Activated CD4-positive, alpha-beta T cell treated with anti-CD3 and anti-CD28 coated beads, Interleukin-2, amount 10 ng/mL, durations not matched to agents 7 days and 5 days (primary cell): ENCODE results near the gene SLC39A12. TPM values are rescaled to one million over a fixed set of nuclear protein-coding genes. Genes with fewer than 3 reads are reported as not detected.
"Not testable (repeated sequence)": the region's sequence is repeated elsewhere in the genome, so short reads cannot be mapped to it uniquely, and the experiment has no call there.

Source experiments
- CTCF ChIA-PET: fragments of 350-600 bp; sonication (Branson Sonifier 250); formaldehyde crosslinking; loops from one replicate; lab custom pipeline; 2021; ENCODE audit warnings: antibody characterized with exemption; lab: Charles Lee
- POLR2A ChIA-PET: fragments of 350-600 bp; sonication (Branson Sonifier 250); formaldehyde crosslinking; loops from one replicate; lab custom pipeline; 2021; ENCODE audit warnings: antibody characterized with exemption; lab: Charles Lee
- DNase-seq: peaks from one replicate; pipeline ENCODE4 v3.0.0-alpha.2; 2020
- H3K27ac Mint-ChIP-seq: one replicate; pipeline ENCODE4 v1.8.0; 2021; ENCODE audit warnings: mild to moderate bottlenecking, moderate library complexity, mixed read lengths
- H3K27me3 Mint-ChIP-seq: one replicate; pipeline ENCODE4 v1.8.0; 2021; ENCODE audit warnings: mixed read lengths
- H3K36me3 Mint-ChIP-seq: one replicate; pipeline ENCODE4 v1.8.0; 2021; ENCODE audit warnings: low read depth, mixed read lengths
- H3K4me1 Mint-ChIP-seq: one replicate; pipeline ENCODE4 v1.8.0; 2021; ENCODE audit warnings: mixed read lengths
- H3K4me3 Mint-ChIP-seq: one replicate; pipeline ENCODE4 v1.8.0; 2021; ENCODE audit warnings: mild to moderate bottlenecking, moderate library complexity, mixed read lengths
- H3K9me3 Mint-ChIP-seq: one replicate; pipeline ENCODE4 v1.8.0; 2021; ENCODE audit warnings: mixed read lengths
- total RNA-seq, 2 experiments: library from RNA; stranded (reverse); gene quantifications; one replicate each; pipeline ENCODE4 v1.2.3, GENCODE V29; 2021

SLC39A12 gene
- total RNA-seq, 2 experiments from 2014 or later = not detected

GRCh38 chr10:17943033-17943745, 8.5 kb upstream of the SLC39A12 start:
- POLR2A ChIA-PET = no interaction called here

DNA sequence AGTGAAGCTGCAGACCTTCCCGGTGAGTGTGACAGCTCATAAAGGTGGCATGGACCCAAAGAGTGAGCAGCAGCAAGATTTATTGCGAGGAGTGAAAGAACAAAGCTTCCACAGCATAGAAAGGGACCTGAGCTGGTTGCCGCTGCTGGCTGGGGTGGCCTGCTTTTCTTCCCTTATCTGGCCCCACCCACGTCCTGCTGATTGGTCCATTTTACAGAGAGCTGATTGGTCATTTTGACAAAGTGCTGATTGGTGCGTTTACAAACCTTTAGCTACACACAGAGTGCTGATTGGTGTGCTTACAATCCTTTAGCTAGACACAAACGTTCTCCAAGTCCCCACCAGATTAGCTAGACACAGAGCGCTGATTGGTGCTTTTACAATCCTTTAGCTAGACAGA, 1.4 kb upstream of the SLC39A12 start:
- DNase-seq, H3K4me3 Mint-ChIP-seq, H3K27ac Mint-ChIP-seq, H3K27me3 Mint-ChIP-seq, H3K36me3 Mint-ChIP-seq, POLR2A ChIA-PET, H3K9me3 Mint-ChIP-seq, H3K4me1 Mint-ChIP-seq: not testable (repeated sequence)
- CTCF ChIA-PET = interaction anchor here (1.2 kb wide), 1 partner anchor 13 kb away, joined by 4 read pairs; no protein-coding TSS in a partner anchor

More at GRCh38 chr10:17943033-17943745, 8.5 kb upstream of the SLC39A12 start:
- DNase-seq = no peak
- no peak overlapping the region for H3K4me3 Mint-ChIP-seq
- CTCF ChIA-PET = no interaction called here
- H3K27ac Mint-ChIP-seq = no peak overlapping the region
- no peaks in the 10 kb centered on the region for H3K27me3 Mint-ChIP-seq
- no peaks in the 10 kb centered on the region for H3K9me3 Mint-ChIP-seq
- no peaks in the 10 kb centered on the region for H3K36me3 Mint-ChIP-seq
- no peaks in the 10 kb centered on the region for H3K4me1 Mint-ChIP-seq

- ChIA-PET POLR2A (no interaction called here), CTCF (interaction anchor here (1.2 kb wide), 1 partner anchor 12 kb away, joined by 4 read pairs; no protein-coding TSS in a partner anchor)
- Mint-ChIP-seq H3K4me1 (no peaks in the 10 kb centered on the region), H3K36me3 (no peaks in the 10 kb centered on the region), H3K27me3 (no peaks in the 10 kb centered on the region), H3K27ac (no peak overlapping the region), H3K9me3 (no peaks in the 10 kb centered on the region), H3K4me3 (no peak overlapping the region)
- DNase-seq = no peak
These were observed 992 bp upstream of the SLC39A12 start for GRCh38 chr10:17950726-17951125.

DNA sequence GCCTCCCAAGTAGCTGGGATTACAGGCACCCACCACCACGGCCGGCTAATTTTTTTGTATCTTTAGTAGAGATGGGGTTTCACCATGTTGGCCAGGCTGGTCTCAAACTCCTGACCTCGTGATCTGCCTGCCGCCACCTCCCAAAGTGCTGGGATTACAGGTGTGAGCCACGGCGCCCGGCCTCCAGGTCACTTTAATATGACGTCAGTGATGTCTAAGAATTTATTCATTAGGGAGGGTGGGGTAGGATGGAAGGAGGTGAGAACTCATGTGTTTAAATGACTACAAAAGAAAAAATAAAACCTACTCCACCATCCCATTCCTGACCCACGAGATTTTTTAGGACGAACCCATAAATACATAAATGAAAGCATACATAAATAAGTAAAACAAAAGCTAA, 2.7 kb downstream of the SLC39A12 start:
- H3K4me1 Mint-ChIP-seq, POLR2A ChIA-PET, H3K36me3 Mint-ChIP-seq, DNase-seq, H3K27ac Mint-ChIP-seq, H3K9me3 Mint-ChIP-seq, H3K27me3 Mint-ChIP-seq, H3K4me3 Mint-ChIP-seq, CTCF ChIA-PET: not testable (repeated sequence)

- POLR2A ChIA-PET = interaction anchor here (0.5 kb wide), 1 partner anchor 14 kb away, joined by 3 read pairs; no protein-coding TSS in a partner anchor
- CTCF ChIA-PET = no interaction called here
- Mint-ChIP-seq H3K4me3 (no peak overlapping the region), H3K27ac (no peak overlapping the region), H3K36me3 (no peaks in the 10 kb centered on the region), H3K4me1 (no peaks in the 10 kb centered on the region), H3K9me3 (no peaks in the 10 kb centered on the region), H3K27me3 (no peaks in the 10 kb centered on the region)
- no peak for DNase-seq
These were observed 3.1 kb downstream of the SLC39A12 start for GRCh38 chr10:17954861-17955260.

GRCh38 chr10:17958049-17958448, 6.3 kb downstream of the SLC39A12 start:
- Mint-ChIP-seq H3K27me3 (no peaks in the 10 kb centered on the region), H3K4me3 (no peak overlapping the region), H3K9me3 (no peaks in the 10 kb centered on the region), H3K27ac (no peak overlapping the region), H3K36me3 (no peaks in the 10 kb centered on the region), H3K4me1 (no peaks in the 10 kb centered on the region)
- CTCF ChIA-PET = no interaction called here
- no peak for DNase-seq
- POLR2A ChIA-PET = no interaction called here

- H3K36me3 Mint-ChIP-seq = no peaks in the 10 kb centered on the region
- H3K27me3 Mint-ChIP-seq = no peaks in the 10 kb centered on the region
- no peak for DNase-seq
These were observed 8.2 kb downstream of the SLC39A12 start for GRCh38 chr10:17959870-17960269.

DNA sequence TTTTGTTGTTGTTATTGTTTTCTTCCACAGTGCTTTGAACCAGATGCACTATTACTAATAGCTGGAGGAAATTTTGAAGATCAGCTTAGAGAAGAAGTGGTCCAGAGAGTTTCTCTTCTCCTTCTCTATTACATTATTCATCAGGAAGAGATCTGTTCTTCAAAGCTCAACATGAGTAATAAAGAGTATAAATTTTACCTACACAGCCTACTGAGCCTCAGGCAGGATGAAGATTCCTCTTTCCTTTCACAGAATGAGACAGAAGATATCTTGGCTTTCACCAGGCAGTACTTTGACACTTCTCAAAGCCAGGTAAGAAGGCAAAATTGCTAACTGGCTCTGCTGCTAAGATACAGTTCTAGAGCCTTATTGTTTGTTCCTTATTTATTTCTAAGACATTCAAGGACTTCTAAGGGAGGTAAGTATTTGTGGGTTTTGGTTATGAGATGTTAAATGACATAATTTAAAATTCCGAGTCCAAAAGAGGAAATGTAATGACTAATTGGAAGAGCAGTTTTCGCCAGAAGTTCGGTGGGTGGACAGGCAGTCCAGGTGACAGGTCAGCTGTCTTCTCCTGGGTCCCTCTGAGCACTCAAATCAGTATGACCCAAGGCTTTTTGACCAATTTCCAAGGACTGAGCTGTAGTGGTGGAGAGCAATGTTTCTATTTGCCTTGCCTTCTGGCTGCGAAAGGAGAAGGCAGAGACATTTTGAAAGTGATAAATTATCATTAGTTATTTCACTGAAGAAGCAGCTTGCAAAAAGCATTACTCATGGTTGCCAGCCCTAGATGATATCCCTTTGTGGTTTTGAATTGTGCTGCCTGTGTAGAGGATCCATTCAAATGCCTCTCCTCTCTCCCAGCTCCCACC, 10.1 kb downstream of the SLC39A12 start:
- H3K36me3 Mint-ChIP-seq = no peaks in the 10 kb centered on the region
- no peak overlapping the region for H3K4me3 Mint-ChIP-seq
- H3K9me3 Mint-ChIP-seq = no peaks in the 10 kb centered on the region
- CTCF ChIA-PET = interaction anchor here (1.9 kb wide), 1 partner anchor 12 kb away, joined by 4 read pairs; no protein-coding TSS in a partner anchor
- no peak for DNase-seq
- H3K27me3 Mint-ChIP-seq = no peaks in the 10 kb centered on the region
- no peak overlapping the region for H3K27ac Mint-ChIP-seq
- no peaks in the 10 kb centered on the region for H3K4me1 Mint-ChIP-seq
- POLR2A ChIA-PET = no interaction called here

More at GRCh38 chr10:17959870-17960269, 8.2 kb downstream of the SLC39A12 start:
- Mint-ChIP-seq H3K9me3 (no peaks in the 10 kb centered on the region), H3K4me1 (no peaks in the 10 kb centered on the region), H3K27ac (no peak overlapping the region), H3K4me3 (no peak overlapping the region)
- ChIA-PET CTCF (no interaction called here), POLR2A (no interaction called here)

- Mint-ChIP-seq H3K9me3 (no peaks in the 10 kb centered on the region), H3K4me3 (no peak overlapping the region), H3K27me3 (no peaks in the 10 kb centered on the region), H3K27ac (no peak overlapping the region), H3K36me3 (no peaks in the 10 kb centered on the region), H3K4me1 (no peaks in the 10 kb centered on the region)
- no peak for DNase-seq
- POLR2A ChIA-PET = no interaction called here
- CTCF ChIA-PET = interaction anchor here (1.9 kb wide), 1 partner anchor 13 kb away, joined by 4 read pairs; no protein-coding TSS in a partner anchor
These were observed 11.7 kb downstream of the SLC39A12 start for GRCh38 chr10:17963431-17963830.

DNA sequence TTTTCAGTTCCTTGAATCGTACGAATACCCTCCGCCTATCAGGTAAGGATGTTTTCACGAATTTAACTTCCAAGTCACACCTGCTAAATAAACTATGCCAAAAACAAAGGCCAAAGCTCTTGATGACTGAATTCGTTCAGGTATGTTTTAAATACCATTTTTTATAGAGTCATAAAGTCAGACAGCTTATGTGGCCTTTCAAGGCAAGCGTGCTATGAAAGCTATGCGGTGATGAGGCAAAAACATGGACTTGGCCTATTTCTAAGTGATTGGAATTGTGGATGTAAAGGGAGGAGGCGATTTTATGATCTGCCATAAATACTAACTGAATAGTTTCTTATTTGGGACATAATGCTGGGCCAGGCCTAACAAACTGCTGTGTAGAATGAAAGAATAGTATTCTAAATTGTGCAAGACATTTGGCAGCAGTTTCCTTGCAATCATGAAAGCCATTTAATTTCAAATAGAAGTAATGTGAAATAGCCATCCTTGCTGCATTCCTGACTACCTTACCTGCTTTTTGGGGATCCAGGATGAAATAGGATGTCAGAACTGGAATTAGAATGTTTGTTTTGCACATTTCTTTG, 14.0 kb downstream of the SLC39A12 start:
- Mint-ChIP-seq H3K4me3 (no peak overlapping the region), H3K36me3 (no peaks in the 10 kb centered on the region), H3K27me3 (no peaks in the 10 kb centered on the region), H3K4me1 (no peaks in the 10 kb centered on the region), H3K27ac (no peak overlapping the region), H3K9me3 (peaks cover 2% of the 10 kb centered on the region)
- ChIA-PET CTCF (interaction anchor here (0.6 kb wide), 1 partner anchor 61 kb away, joined by 3 read pairs; no protein-coding TSS in a partner anchor), POLR2A (no interaction called here)
- DNase-seq = no peak

DNA sequence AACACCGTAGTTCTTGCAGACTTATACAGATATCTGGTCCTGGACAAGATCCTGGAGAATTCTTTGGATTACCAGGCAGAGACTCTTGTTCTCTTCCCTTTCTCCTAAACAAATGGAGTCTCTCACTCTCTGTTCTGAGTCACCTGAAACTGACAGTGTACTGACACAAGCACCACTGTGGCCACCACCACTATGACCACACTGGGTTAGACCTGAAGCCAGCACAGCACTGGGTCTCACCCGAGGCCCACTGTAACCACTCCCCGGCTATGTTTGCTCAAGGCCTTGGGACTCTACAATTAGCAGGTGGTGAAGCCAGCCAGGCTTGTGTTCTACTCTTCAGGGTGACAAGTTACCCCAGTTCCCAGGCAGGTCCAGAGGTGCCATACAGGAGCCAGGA, 22.8 kb downstream of the SLC39A12 start:
- Mint-ChIP-seq H3K4me3 (no peak overlapping the region), H3K4me1 (no peaks in the 10 kb centered on the region), H3K27ac (no peak overlapping the region), H3K9me3 (peaks cover 4% of the 10 kb centered on the region), H3K27me3 (no peaks in the 10 kb centered on the region), H3K36me3 (no peaks in the 10 kb centered on the region)
- CTCF ChIA-PET = no interaction called here
- no peak for DNase-seq
- POLR2A ChIA-PET = no interaction called here

DNA sequence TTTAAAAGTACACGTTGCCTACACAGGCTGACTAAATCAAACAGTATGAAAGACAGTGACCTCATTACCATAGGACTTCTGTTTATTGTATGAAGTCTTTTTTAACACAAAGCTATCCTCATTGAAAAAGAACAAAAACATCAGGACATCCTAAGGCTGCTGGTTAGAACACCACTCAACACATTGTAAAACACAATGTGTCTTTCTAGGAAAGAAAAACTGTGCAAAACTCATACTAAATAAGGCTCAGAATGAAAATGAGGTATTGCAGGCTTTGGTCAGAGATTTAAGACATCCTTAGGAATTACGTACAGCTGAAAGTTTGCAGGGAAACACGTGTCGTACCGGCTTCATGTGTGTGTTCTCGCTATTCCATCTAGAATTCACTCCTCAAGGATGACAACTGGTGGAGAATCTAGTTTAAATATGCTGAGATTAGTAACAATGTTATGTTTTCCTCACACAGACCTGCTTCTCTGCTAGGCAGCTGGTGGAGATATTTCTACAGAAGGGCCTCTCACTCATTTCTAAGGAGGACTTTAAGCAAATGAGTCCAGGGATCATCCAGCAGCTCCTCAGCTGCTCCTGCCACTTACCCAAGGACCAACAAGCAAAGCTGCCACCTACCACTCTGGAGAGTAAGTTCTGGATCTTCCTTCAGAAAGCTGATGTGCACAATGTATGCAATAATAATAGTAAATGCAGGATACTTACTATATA, 29.3 kb downstream of the SLC39A12 start:
- POLR2A ChIA-PET = no interaction called here
- Mint-ChIP-seq H3K27ac (no peak overlapping the region), H3K4me1 (no peaks in the 10 kb centered on the region), H3K9me3 (no peaks in the 10 kb centered on the region), H3K27me3 (no peaks in the 10 kb centered on the region), H3K36me3 (no peaks in the 10 kb centered on the region), H3K4me3 (no peak overlapping the region)
- CTCF ChIA-PET = interaction anchor here (0.6 kb wide), 1 partner anchor 17 kb away, joined by 3 read pairs; no protein-coding TSS in a partner anchor
- no peak for DNase-seq
